HG03571 (cell line): ENCODE results near the gene OR5AU1.

Experiments
- ATAC-seq: cut with Tn5 transposase; IDR thresholded peaks from one replicate; pipeline ENCODE4 v1.9.1; 2021; ENCODE audit not compliant: unreplicated experiment

Gene OR5AU1

DNA sequence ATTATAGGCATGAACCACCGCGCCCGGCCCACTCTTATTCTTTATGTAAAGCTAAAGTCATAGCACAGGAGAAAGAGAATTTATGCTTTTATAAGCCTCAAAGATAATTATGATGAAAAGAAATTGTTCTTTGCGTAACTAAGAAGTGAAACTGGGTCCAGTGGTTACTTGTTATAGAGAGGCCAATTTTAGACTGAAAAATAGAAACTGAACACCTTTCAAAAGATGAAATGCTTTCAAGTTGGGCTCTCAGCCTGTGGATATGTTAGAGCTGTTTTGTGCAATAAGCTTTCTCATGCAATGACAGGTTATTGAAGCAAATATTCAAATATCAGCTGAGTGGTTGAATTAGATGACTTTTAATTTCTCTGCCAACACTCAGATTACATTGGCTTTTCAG, 47.1 kb downstream of the OR5AU1 start:
- ATAC-seq = no peak

DNA sequence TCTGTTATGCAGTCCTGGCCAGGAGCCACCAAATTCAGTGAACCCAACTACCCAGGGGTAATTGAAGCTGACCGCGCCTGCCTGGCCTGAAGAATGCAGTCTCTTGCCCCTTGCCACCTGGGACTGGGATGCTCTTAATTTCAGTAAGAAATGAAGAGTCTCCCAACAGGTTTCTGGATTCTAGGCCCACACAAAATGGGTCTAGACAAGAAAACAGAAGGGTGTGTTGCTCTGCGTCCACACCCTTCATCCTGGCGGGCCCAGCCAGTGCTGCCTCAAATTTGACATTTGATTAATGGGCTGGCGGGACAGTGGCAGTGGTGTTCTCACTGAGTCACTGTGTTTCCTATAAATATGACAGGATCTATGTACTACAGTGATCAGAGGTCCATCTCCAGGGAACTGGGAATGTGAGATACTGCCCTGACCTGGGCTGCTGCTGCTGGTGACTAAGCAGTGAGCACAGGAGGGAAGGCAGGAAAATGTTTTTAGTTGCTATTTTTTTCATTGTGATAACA, 48.5 kb downstream of the OR5AU1 start:
- no peak for ATAC-seq

DNA sequence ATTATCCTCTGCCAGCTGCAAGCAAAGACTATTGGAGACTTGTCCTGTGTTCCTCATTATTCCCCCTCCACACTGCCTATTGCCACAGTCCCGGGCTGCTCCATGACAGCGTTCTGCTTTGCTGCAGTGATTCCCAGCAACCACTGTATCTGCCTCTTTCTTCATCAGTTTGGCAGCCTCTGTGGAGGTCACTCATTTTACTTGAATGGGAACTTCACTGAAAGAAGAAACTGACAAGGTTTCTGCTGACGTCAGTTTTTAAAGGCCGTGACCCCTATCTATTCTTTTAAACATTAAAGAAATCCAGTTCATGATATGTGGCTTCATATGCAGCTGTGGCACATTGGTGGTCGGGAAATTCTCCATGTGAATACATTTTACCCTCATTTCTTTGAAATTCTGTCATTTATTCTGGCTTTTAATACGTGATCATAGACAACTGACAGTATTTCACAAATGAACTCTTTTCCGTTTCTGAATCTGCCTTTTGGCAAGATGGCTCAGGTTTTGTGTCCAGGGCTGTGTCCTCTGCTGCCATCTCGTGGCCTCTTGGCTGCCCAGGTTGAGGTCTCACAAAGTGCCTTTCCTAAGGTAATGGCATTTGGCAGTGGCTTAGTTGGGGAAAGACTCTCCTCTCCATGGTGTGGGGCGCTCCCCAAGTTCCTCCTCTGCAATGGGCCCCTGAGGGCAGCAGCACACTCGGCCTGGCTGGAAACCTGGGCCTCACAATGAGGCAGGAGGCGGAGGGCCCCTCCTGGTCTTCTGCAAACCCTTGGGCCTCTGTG, 49.2 kb downstream of the OR5AU1 start:
- ATAC-seq = no peak

DNA sequence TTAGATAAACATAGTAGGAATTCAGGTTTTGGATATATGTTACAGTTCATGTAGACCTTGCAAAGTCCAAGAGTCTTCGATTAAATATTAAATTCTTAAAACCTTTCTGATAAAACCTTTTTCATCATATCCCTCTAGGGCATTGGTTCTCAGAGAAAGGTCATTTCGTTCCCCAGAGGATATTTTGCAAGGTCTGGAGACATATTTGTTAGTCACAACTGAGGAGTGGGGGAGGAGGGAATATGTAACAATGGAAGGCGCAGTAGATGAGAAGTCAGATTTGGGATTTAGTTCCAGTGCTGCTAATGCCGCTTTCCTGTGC, 49.7 kb downstream of the OR5AU1 start:
- no peak for ATAC-seq

DNA sequence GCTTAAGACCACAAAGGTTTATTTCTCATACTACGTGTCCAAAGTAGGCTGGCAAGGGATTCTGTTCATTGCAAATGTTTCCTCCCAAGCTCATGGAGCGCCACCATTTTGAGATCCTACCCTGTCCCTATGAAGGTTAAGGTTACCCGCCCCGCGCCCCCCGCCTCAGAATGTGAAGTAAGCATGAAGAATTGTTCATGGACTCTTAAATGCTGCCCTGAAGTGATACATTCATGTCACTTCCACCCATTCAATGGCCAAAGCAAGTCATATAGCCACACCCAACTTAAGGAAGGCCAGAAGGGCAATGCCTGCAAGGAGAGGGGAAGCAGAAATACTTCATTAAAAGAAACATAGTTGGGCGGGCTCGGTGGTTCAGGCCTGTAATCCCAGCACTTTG, 50.8 kb downstream of the OR5AU1 start:
- no peak for ATAC-seq
